ENCODE data around the gene MAPK1.
"Not testable (repeated sequence)": the region's sequence is repeated elsewhere in the genome, so short reads cannot be mapped to it uniquely, and the experiment has no call there.

MAPK1 gene

DNA sequence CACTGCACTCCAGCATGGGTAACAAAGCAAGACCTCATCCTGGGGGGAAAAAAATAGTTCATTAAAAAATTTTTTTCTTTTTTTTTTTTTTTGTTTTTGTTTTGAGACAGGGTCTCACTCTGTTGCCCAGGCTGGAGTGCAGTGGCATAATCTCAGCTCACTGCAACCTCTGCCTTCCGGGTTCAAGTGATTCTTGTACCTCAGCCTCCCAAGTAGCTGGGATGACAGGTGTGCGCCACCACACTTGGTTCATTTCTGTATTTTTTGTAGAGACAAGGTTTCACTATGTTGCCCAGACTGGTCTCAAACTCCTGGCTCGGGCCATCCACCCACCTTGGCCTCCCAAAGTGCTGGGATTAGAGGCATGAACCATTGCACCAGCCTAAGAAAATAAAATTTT, 142.9 kb downstream of the MAPK1 start:
- not testable (repeated sequence) for DNase-seq

DNA sequence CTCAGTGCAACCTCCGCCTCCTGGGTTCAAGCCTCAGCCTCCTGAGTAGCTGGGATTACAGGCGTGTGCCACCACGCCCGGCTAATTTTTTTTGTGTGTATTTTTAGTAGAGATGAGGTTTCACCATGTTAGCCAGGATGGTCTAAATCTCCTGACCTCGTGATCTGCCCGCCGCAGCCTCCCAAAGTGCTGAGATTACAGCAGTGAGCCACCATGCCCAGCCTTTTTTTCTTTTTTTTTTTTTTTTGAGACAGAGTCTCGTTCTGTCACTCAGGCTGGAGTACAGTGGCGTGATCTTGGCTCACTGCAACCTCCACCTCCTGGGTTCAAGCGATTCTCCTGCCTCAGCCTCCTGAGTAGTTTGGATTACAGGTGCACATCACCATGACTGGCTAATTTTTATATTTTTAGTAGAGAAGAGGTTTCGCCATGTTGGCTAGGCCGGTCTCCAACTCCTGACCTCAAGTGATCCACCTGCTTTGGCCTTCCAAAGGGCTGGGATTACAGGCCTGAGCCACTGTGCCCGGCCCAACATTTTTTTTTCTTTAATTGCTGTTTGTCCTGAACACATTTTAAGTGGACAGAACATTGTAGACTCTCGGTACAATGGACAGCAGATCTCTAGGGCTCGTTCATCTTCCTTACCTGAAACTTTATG, 146.1 kb downstream of the MAPK1 start:
- not testable (repeated sequence) for DNase-seq

DNA sequence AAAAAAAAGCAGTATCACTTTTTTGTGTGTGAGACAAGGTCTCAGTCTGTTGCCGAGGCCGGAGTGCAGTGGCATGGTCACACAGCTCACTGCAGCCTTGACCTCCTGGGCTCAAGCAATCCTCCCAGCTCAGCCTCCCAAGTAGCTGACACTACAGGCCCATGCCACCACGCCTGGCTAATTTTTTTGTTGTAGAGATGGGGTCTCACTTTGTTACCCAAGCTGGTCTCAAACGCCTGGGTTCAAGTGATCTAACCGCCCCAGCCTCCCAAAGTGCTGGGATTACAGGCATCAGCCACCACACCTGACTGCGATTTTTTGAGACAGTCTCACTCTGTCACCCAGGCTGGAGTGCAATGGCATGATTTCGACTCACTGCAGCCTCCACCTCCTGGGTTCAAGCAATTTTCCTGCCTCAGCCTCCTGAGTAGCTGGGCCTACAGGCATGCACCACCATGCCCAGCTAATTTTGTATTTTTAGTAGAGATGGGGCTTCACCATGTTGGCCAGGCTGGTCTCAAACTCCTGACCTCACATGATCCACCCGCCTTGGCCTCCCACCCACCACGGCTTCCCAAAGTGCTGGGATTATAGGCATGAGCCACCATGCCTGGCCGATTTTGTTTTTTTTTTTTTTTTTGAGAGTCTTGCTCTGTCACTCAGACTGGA, 147.1 kb downstream of the MAPK1 start:
- not testable (repeated sequence) for DNase-seq

DNA sequence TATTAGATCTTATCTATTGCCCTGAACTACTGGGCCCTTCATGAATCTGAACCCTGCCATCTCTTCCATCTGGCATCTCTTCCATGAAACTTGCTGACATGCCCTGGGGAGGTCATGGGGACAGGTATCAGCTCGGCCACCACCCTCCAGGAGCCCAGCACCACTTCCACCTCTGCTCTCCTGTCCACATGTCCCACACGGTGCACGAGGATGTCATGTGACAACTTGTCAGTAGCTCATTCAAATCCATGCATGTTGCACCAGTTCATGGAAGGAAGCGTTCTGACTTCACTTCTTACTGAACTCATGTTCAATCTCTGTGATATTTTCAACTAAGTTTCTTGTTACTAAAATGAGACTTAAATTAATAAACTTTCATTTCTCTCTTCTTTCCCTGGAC, 148.4 kb downstream of the MAPK1 start:
- DNase-seq: no peak

DNA sequence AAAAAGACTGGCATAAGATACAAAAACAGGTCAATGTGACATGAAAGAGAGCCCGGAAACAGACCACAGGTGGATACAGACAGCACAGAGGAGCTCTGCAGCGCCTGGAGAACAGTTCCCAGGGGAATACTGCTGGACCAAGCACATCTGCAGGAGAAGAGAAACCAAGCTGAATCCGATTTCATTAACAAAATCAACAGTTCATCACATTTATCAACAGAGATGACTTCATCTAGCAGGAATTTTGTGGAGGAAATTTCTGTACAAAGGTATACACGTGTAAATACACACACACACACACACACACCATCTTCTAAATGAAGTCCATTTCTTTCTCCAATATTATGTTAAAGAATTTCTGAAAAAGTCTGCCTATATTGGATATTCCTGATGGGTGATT, 148.9 kb downstream of the MAPK1 start:
- no peak for DNase-seq

DNA sequence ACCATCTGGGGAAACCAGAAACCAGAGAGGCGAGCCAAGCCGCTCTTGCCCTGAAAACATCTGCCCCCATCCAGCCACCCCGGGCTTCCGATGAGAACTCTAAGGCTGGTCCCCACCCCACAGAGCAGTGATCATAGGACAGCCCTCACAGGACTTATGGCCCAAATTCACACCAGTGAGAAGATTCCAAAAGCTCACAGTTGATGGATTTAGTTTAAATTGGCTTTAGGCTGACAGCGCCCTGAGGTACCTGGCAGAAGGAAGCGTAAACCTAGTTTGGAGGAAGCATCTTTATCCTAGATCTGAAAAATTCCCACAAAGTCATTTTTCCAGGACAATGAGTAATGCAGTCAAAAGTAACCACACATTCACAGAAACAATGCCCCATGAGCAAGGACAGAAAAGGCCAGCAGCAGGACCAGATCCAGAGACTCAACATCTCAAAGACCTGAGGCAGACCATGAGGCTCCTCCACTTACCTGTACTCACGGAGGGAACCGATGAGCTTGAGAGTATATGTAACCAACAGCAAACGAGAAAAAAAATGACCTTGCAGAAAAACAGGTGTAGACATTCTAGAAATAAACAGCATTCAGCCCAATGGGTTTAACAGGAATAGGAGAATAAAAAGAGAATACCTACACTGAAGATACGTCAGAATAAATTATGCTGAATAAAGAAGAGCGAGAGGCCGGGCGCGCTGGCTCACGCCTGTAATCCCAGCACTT, 150.9 kb downstream of the MAPK1 start:
- not testable (repeated sequence) for DNase-seq

DNA sequence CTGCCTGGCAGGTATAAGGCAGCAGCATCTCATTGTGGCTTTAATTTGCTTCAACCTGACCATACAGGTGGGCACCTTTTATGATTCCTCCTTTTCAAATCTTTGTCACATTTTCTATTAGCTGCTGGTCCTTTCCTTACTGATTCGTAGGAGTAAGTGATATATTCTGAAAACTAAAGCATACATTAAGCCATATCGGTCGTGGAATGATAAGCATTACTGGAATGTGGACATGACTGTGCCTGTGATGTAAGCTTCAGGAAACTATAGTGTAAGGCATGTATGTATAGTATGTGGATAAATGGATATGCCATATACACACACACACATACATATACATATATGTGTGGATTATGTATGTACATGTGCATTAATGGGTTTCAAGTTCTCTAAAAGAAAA, 152.7 kb downstream of the MAPK1 start:
- peak; percentile 74 for DNase-seq

DNA sequence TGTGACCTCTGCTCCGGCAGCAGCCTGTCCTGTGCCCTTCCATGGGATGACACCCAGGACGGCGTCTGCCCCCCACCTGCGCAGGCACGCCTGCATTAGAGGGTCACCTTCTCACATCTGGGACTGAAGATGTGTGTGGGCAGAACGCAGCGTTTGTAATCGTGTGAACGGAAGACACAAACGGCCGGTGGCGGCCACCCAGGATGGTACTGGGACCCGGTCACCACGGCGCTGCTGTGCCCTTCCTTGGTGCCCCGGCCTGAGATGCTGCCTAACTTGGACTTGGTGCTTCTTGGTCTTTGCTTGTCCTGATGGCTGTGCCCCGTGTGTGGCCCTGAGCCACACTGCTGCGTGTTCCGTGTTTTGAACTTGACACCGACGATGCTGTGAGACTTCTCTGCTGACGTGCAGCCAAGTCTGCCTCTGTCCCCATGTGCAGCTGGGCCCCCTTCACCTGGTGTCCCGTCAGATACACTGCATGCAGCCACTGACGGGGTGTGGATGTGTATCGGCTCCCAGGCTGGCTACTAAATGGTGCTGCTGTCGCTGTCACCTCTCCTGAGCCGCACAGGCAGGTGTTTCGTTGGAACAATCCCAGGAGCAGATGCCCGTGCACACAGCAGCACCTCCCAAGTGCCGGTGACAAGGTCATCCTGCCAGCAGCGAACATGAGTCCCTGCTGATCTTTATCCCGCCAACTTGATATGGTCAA, 153.2 kb downstream of the MAPK1 start:
- no peak for DNase-seq

DNA sequence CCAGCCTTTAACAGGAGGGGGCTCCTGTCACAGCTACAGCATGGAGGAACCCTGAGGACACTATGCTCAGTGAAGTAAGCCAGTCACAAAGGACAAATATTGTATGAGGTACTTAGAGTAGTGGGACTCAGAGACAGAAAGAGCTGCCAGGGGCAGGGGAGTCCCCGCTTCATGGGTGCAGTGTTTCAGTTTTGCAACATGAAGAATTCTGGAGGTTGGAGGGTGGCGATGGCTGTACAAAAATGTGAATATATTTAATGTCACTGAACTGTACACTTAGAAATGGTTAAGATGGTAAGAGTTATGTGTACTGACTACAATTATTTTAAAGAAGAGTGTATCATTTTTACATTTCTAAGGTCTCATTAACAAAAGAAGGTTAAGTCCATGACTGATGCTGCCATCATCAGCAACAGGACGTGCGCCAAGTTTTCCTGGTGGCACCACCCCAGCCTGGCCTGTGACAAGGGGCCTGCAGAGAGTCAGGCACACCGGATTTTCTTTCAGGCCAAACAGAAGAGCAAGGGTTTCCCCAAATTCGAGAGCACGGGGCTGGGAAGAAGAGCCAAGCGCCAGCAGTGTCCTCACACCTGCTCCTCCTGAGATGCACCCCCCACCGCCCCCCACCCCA, 153.9 kb downstream of the MAPK1 start:
- no peak for DNase-seq

DNA sequence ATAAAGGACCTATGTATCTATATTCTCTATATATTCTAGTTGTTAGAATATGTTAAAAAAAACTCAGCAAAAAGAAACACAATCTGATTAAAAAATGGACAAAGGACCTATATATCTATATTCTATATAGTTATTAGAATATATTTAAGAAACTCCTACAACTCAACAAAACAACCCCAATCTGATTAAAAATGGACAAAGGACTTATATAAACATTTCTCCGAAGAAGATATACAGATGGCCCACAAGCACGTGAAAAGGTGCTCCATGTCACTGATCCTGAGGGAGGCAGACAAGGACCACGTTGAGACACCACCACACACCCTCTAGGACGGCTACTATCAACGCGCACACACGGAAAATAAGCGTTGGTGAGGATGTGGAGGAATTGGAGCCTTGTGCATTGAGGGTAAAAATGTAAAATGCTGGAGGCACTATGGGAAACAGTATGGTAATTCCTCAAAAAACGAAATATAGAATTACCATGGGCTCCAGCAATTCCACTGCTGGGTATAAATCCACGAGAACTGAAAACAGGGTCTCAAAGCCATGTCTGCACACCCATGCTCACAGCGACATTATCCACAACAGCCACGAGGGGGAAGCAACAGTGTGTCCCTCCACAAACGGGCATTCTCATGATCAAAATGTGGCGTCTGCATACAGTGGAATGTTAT, 154.6 kb downstream of the MAPK1 start:
- peak; percentile 77 for DNase-seq

DNA sequence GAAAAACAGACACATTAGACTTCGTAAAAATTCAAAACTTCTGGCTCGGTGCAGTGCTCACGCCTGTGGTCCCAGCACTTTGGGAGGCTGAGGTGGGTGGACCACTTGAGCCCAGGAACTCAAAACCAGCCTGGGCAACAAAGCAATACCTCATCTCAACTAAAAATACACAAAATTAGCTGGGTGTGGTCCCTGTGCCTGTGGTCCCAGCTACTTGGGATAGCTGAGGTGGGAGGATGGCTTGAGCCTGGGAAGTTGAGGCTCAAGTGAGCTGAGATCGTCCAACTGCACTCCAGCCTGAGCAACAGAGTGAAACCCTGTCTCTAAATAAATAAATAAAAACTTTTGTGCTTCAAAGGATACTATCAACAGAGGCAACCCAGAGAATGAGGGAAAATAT, 155.6 kb downstream of the MAPK1 start:
- DNase-seq: no peak

DNA sequence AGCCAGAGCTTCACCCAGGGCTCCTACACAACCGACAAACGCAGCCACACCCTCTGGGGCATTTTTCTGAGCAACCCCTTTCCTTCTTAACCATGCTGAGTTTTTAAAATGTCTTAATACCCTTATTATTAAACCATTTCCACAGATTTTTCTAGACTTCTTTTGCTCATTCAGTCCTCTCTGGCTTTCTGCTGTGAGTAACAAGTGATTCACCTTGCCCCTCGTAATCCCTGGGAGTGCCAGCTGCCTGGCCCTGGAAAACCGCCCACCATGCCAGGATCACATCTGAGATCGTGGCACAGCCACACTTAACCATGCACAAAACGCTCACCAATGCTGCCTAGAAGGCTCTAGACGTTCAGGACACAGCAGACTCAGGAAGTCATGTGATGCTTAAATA, 157.3 kb downstream of the MAPK1 start:
- no peak for DNase-seq

DNA sequence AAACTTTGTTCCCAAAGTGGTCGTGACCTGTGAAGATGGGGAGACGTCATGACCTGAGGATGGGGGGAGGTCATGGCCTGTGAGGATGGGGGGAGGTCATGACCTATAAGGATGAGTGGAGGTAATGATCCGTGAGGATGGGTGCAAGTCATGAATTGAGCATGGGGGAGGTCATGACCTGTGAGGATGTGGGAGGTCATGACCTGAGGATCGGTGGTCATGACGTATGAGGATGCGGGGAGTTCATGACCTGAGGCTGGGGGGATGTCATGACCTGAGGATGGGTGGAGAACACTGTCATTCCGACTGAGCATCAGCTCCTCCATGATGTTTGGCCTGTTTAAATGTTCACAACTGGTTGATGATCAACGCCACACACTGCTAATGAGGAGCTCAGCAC, 157.8 kb downstream of the MAPK1 start:
- DNase-seq: no peak

DNA sequence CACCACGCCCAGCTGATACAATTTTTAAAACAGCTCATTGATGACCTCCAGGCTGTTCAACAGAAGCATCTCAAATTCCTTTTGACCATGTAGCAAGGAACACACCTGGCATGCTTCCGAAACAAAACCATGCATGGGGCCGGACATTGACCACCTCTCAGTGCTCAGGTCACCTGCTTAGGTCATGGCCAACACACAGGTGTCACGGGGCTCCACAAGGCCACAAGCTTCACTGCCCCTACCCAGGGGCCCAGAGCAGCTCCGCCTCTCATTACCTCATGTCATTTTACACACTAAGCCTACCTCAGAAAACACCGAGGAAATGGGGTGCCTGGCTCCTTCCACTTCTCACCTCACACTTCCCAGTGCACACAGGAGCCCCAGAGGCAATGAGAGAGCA, 158.5 kb downstream of the MAPK1 start:
- no peak for DNase-seq

DNA sequence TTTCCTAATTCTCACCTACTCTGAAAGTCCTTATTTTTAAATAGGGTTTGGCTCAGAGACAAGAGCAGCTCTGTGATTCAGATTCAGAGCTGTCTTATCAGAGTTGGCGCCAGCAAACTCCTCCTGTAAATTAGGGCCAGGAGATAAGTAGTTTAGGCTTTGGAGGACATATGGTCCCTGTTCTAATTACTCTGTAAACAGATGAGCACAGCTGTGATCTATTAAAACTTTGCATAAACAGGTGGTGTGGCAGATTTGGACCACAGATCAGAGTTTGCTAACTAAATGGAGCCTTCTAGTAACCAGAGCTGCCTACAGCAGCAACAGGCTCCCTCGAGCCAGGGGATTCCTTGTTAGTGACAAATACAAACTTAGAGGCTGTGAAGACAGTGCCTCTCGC, 159.8 kb downstream of the MAPK1 start:
- no peak for DNase-seq
